Panc1 (cell line): Measurements from ENCODE around the gene MGAT1. TPM values are rescaled to one million over a fixed set of nuclear protein-coding genes. Genes with fewer than 3 reads are reported as not detected.

Source experiments
- ATAC-seq: fragments of 200-7000 bp; cut with Tn5 transposase; 2 replicates; pipeline ENCODE4 v1.9.1; 2020; ENCODE audit warnings: mild to moderate bottlenecking, moderate library complexity
- BruUV-seq: library from RNA; stranded (reverse); fragments of 400-500 nt; replicated peaks from 2 replicates; lab custom pipeline; 2021; lab: Mats Ljungman, UMichigan
- CTCF ChIA-PET: fragments of 300-600 bp; sonication (Branson Sonifier 250); formaldehyde crosslinking; loops from one replicate; lab custom pipeline; 2022; ENCODE audit warnings: antibody characterized with exemption; lab: Charles Lee
- POLR2A ChIA-PET: fragments of 300-600 bp; sonication (Branson Sonifier 250); formaldehyde crosslinking; loops from one replicate; lab custom pipeline; 2022; ENCODE audit warnings: antibody characterized with exemption; lab: Charles Lee
- DNase-seq: peaks from one replicate; pipeline ENCODE4 v3.0.0-alpha.2; 2010; ENCODE audit warnings: low read depth, low spot score
- H3K27ac ChIP-seq: 2 replicates; pipeline ENCODE4 v1.5.1; 2011; ENCODE audit warnings: mild to moderate bottlenecking, low read length, inconsistent platforms
- H3K27me3 ChIP-seq: fragments of 200-500 bp; sonication (Bioruptor generic); 2 replicates; pipeline ENCODE4 v1.6.0; 2014; ENCODE audit warnings: low read length, inconsistent platforms; ENCODE audit not compliant: control insufficient read depth, insufficient read depth
- H3K36me3 ChIP-seq: fragments of 200-500 bp; sonication (Bioruptor generic); 2 replicates; pipeline ENCODE4 v1.5.1; 2014; ENCODE audit warnings: inconsistent platforms, mild to moderate bottlenecking, low read length, moderate library complexity; ENCODE audit not compliant: control insufficient read depth, insufficient read depth
- H3K4me1 ChIP-seq: 2 replicates; pipeline ENCODE4 v1.5.1; 2011; ENCODE audit warnings: inconsistent platforms, mild to moderate bottlenecking, low read length, moderate library complexity; ENCODE audit not compliant: control insufficient read depth, insufficient read depth
- H3K4me3 ChIP-seq, 2 experiments: 2 replicates each; pipeline ENCODE4 v1.5.1; 2011 to 2012; ENCODE audit warnings: low read depth in 2 of 2, low read length in 2 of 2, mild to moderate bottlenecking in 2 of 2, inconsistent platforms in 1 of 2, moderate library complexity in 1 of 2
- H3K9me3 ChIP-seq: fragments of 200-500 bp; sonication (Bioruptor generic); 2 replicates; pipeline ENCODE4 v1.5.1; 2014; ENCODE audit warnings: low read depth, mild to moderate bottlenecking, inconsistent platforms, low read length, moderate library complexity; ENCODE audit not compliant: control insufficient read depth, insufficient read depth
- POLR2AphosphoS5 ChIP-seq: IDR thresholded peaks from 2 replicates; pipeline ENCODE4 v1.6.1; 2012; ENCODE audit warnings: mild to moderate bottlenecking, low read depth, low read length, moderate library complexity
- SIN3A ChIP-seq: IDR thresholded peaks from 2 replicates; pipeline ENCODE4 v1.6.1; 2012; ENCODE audit warnings: low read depth, mild to moderate bottlenecking, low read length, moderate library complexity, borderline replicate concordance; ENCODE audit not compliant: insufficient read depth
- TCF7L2 ChIP-seq: IDR thresholded peaks from 2 replicates; pipeline ENCODE4 v1.6.1; 2011; ENCODE audit warnings: mild to moderate bottlenecking, low read depth, low read length, inconsistent platforms
- in situ Hi-C: cut with HindIII; loops from 2 replicates; pipeline ENCODE4 v1.10.0; 2016; ENCODE audit warnings: low sequenced_read_pairs, low pct_unique_long_range_greater_than_20kb
- intact Hi-C: fragments of 100-400 bp; cut with micrococcal nuclease; formaldehyde crosslinking; loops from one replicate; pipeline ENCODE4 v1.10.0; 2022; ENCODE audit not compliant: unreplicated experiment
- total RNA-seq: library from RNA; stranded (reverse); gene quantifications from one replicate; pipeline ENCODE4 v1.2.1, GENCODE V29; 2021; ENCODE audit not compliant: unreplicated experiment
- TF ChIP-seq, protein P1 (sequence below): fragments of 450-650 bp; IDR thresholded peaks from 2 replicates; pipeline ENCODE4 v1.5.1; 2017; ENCODE audit warnings: mild to moderate bottlenecking
- TF ChIP-seq, protein P2 (sequence below), 2 experiments: IDR thresholded peaks; 2 replicates each; pipeline ENCODE4 v1.6.1; 2011 to 2012; ENCODE audit warnings: low read depth in 2 of 2, control low read depth in 1 of 2, low read length in 1 of 2, mild to moderate bottlenecking in 1 of 2, moderate library complexity in 1 of 2; ENCODE audit not compliant: insufficient read depth in 1 of 2

MGAT1 gene
- total RNA-seq, 1 experiment from 2014 or later, result 113 TPM

GRCh38 chr5:180799902-180800801 is 2.5 kb downstream of the MGAT1 start:
- BruUV-seq, result no TSS peak
- Histone ChIP-seq H3K4me3 (no peak overlapping the region), H3K27me3 (no peaks in the 10 kb centered on the region), H3K36me3 (no peaks in the 10 kb centered on the region; the same call in 1 of the 2 replicates), H3K4me1 (peaks cover 38% of the 10 kb centered on the region), H3K27ac (no peak overlapping the region), H3K9me3 (no peaks in the 10 kb centered on the region)
- no peak for ATAC-seq
- TF ChIP-seq, protein P1, sequence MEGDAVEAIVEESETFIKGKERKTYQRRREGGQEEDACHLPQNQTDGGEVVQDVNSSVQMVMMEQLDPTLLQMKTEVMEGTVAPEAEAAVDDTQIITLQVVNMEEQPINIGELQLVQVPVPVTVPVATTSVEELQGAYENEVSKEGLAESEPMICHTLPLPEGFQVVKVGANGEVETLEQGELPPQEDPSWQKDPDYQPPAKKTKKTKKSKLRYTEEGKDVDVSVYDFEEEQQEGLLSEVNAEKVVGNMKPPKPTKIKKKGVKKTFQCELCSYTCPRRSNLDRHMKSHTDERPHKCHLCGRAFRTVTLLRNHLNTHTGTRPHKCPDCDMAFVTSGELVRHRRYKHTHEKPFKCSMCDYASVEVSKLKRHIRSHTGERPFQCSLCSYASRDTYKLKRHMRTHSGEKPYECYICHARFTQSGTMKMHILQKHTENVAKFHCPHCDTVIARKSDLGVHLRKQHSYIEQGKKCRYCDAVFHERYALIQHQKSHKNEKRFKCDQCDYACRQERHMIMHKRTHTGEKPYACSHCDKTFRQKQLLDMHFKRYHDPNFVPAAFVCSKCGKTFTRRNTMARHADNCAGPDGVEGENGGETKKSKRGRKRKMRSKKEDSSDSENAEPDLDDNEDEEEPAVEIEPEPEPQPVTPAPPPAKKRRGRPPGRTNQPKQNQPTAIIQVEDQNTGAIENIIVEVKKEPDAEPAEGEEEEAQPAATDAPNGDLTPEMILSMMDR, result no peak
- TF ChIP-seq SIN3A, result no peak
- no peak for TF ChIP-seq POLR2AphosphoS5
- TF ChIP-seq, protein P2, sequence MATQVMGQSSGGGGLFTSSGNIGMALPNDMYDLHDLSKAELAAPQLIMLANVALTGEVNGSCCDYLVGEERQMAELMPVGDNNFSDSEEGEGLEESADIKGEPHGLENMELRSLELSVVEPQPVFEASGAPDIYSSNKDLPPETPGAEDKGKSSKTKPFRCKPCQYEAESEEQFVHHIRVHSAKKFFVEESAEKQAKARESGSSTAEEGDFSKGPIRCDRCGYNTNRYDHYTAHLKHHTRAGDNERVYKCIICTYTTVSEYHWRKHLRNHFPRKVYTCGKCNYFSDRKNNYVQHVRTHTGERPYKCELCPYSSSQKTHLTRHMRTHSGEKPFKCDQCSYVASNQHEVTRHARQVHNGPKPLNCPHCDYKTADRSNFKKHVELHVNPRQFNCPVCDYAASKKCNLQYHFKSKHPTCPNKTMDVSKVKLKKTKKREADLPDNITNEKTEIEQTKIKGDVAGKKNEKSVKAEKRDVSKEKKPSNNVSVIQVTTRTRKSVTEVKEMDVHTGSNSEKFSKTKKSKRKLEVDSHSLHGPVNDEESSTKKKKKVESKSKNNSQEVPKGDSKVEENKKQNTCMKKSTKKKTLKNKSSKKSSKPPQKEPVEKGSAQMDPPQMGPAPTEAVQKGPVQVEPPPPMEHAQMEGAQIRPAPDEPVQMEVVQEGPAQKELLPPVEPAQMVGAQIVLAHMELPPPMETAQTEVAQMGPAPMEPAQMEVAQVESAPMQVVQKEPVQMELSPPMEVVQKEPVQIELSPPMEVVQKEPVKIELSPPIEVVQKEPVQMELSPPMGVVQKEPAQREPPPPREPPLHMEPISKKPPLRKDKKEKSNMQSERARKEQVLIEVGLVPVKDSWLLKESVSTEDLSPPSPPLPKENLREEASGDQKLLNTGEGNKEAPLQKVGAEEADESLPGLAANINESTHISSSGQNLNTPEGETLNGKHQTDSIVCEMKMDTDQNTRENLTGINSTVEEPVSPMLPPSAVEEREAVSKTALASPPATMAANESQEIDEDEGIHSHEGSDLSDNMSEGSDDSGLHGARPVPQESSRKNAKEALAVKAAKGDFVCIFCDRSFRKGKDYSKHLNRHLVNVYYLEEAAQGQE (IDR thresholded peaks at IDR 0.05; ENCODE audit: insufficient read depth in 1 of 2, low read depth in 2 of 2, low read length in 1 of 2), result no peak
- TF ChIP-seq TCF7L2, result no peak
- no peak for DNase-seq
- ChIA-PET POLR2A (no interaction called here), CTCF (interaction anchor here (1.3 kb wide), 1 partner anchor 18 kb away, joined by 3 read pairs; no protein-coding TSS in a partner anchor)
- intact Hi-C loops, result loop anchor here (10.0 kb wide), 1 partner anchor 385 kb away; no protein-coding TSS in a partner anchor
- in situ Hi-C loops, result no loop called here

DNA sequence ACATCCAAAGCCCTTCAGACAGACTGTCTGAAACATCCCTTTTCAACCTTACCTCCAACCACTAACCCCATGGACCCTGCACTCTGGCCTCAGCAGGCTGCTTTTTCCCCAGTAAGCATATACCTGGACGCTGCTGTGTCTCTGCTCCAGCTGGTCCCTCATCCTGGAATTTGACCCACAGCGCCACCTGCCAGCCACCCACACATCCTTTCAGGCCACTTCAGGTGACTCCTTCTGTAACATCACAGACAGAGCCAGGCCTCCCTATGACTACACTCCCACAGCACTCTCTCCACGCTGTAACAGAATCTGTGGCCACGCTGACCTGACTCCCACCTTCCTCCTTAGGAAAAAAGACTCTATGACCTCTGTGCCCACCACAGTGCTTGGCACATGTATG is 3.4 kb downstream of the MGAT1 start:
- in situ Hi-C loops (no loop called here), intact Hi-C loops (no loop called here)
- DNase-seq, result no peak
- H3K4me1 ChIP-seq, result peaks cover 32% of the 10 kb centered on the region
- ChIA-PET POLR2A (no interaction called here), CTCF (no interaction called here)
- ATAC-seq, result no peak
- no TSS peak for BruUV-seq
- no peaks in the 10 kb centered on the region; the same call in none of the 2 replicates for H3K36me3 ChIP-seq
- H3K27ac ChIP-seq, result no peak overlapping the region
- H3K9me3 ChIP-seq, result no peaks in the 10 kb centered on the region
- no peaks in the 10 kb centered on the region for H3K27me3 ChIP-seq
- TF ChIP-seq, protein P1, result peak; percentile 65
- TF ChIP-seq POLR2AphosphoS5, result no peak
- no peak overlapping the region for H3K4me3 ChIP-seq
